Measurements from ENCODE around the gene SLC47A1. TPM values are rescaled to one million over a fixed set of nuclear protein-coding genes. Genes with fewer than 3 reads are reported as not detected.

Gene SLC47A1
- total and polyA plus RNA-seq, 2 donors (not counting 1 experiment from before 2014, with no cell fraction given): not detected

DNA sequence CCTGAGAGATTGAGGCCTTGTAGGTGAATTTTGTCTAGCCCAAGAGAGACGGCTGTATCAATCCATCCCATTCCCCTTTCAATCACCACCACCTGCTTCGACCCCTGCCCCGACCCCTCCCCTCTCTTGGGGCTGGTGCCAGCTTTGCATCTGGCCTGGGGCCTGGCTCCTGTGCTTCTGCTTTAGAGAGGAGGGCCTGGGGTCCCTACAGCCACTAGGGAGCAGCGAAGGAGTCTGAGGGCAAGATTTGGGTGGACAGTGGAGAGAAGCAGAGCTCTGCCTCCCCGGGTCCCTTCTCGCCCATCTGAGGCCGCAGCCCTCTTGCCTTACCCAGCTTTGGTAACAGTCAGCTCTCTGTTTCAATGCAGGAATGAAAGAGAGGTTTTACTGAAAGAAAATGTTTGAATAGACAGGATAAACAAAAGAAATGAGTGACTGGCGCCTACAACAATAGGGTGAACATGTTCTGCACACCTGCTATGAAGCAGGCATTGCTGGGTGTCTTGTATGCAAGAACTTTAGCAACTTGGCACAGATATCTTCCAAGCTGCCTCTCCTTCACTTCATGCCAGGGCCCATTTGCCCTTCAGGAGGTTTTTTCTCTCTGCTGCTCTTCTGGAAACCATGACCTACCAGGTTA is 57.4 kb downstream of the SLC47A1 start:
- TF ChIP-seq, protein P1, sequence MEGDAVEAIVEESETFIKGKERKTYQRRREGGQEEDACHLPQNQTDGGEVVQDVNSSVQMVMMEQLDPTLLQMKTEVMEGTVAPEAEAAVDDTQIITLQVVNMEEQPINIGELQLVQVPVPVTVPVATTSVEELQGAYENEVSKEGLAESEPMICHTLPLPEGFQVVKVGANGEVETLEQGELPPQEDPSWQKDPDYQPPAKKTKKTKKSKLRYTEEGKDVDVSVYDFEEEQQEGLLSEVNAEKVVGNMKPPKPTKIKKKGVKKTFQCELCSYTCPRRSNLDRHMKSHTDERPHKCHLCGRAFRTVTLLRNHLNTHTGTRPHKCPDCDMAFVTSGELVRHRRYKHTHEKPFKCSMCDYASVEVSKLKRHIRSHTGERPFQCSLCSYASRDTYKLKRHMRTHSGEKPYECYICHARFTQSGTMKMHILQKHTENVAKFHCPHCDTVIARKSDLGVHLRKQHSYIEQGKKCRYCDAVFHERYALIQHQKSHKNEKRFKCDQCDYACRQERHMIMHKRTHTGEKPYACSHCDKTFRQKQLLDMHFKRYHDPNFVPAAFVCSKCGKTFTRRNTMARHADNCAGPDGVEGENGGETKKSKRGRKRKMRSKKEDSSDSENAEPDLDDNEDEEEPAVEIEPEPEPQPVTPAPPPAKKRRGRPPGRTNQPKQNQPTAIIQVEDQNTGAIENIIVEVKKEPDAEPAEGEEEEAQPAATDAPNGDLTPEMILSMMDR (IDR thresholded peaks at IDR 0.05): no peak
- ChIA-PET CTCF (interaction anchor here (1.1 to 1.4 kb wide), 2 partner anchors 171 to 174 kb away, joined by 3 to 4 read pairs; no protein-coding TSS in a partner anchor), POLR2A (no interaction called here)
- Histone ChIP-seq H3K9me3 (ENCODE audit: control extremely low read depth in 1 of 3, control insufficient read depth in 2 of 3, insufficient read depth in 1 of 3, low read length in 2 of 3) (no peaks in the 10 kb centered on the region), H3K4me1 (ENCODE audit: control insufficient read depth in 2 of 2, insufficient read depth in 2 of 2, low read length in 2 of 2) (no peaks in the 10 kb centered on the region), H4K20me1 (ENCODE audit: control insufficient read depth, insufficient read depth, low read length, poor library complexity, severe bottlenecking) (no peaks in the 10 kb centered on the region), H2AFZ (ENCODE audit: insufficient read depth, low read depth, low read length, poor library complexity, severe bottlenecking) (no peak overlapping the region), H3K4me3 (ENCODE audit: control extremely low read depth in 1 of 5, extremely low read depth in 1 of 5, insufficient read depth in 1 of 5, low read depth in 2 of 5, low read length in 4 of 5) (no peak overlapping the region), H3K27ac (ENCODE audit: low read length in 2 of 2) (no peak overlapping the region), H3K9ac (ENCODE audit: low read length) (no peak overlapping the region), H3K36me3 (replicated peaks in 1 of 2; ENCODE audit: control extremely low read depth in 1 of 2, control insufficient read depth in 1 of 2, extremely low read depth in 1 of 2, insufficient read depth in 2 of 2, low read length in 1 of 2) (no peaks in the 10 kb centered on the region), H3K4me2 (replicated peaks; ENCODE audit: low read depth, low read length, poor library complexity, severe bottlenecking) (no peak overlapping the region), H3K79me2 (ENCODE audit: control insufficient read depth, insufficient read depth, low read length) (no peaks in the 10 kb centered on the region), H3K27me3 (replicated peaks in 1 of 4; ENCODE audit: control extremely low read depth in 1 of 4, control insufficient read depth in 3 of 4, insufficient read depth in 4 of 4, low read length in 3 of 4) (peaks cover 0 to 2% (median 1%) of the 10 kb centered on the region in 4 experiments)
- intact Hi-C loops (cut with micrococcal nuclease): no loop called here
- 81% methylated on average over 5 of the region's 8 CpGs for WGBS (ENCODE audit: insufficient coverage)
- Mint-ChIP-seq H3K9me3 (ENCODE audit: insufficient read depth) (no peaks in the 10 kb centered on the region), H3K27ac (no peak overlapping the region), H3K27me3 (peaks cover 14% of the 10 kb centered on the region), H3K4me3 (no peak overlapping the region), H3K4me1 (no peaks in the 10 kb centered on the region)
- DNase-seq: no peak
- no peak for ATAC-seq (ENCODE audit: low read depth)

DNA sequence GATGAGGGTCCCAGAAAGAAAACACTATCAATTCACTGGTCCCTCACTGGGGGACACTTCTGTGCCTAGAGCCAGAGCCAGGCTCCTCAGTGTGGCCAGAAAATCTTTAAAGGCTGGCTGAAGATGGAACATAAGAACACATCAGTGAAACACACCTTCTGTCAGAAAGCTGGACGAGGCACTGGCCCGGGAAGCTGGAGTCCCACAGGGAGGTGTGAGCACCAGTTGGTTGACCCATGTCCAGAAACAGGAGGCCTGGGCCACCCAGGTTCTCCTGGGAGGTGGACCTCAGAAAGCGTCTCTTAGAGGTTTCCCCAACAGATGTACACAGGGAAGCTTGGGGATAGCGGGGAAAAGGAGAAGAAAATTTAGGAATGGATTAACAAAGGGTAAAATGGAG is 58.7 kb downstream of the SLC47A1 start:
- TF ChIP-seq, protein P1 (IDR thresholded peaks at IDR 0.05): no peak
- no peak for TF ChIP-seq EZH2 (IDR thresholded peaks at IDR 0.05; ENCODE audit: borderline replicate concordance, insufficient read depth, low read depth, low read length, poor library complexity, severe bottlenecking)
- no peak for ATAC-seq (ENCODE audit: low read depth)
- H3K9me3 ChIP-seq (ENCODE audit: control extremely low read depth in 1 of 3, control insufficient read depth in 2 of 3, insufficient read depth in 1 of 3, low read length in 2 of 3): no peaks in the 10 kb centered on the region
- no peak overlapping the region for H3K27ac ChIP-seq (ENCODE audit: low read length in 2 of 2)
- peaks cover 0 to 8% (median 1%) of the 10 kb centered on the region in 4 experiments for H3K27me3 ChIP-seq (replicated peaks in 1 of 4; ENCODE audit: control extremely low read depth in 1 of 4, control insufficient read depth in 3 of 4, insufficient read depth in 4 of 4, low read length in 3 of 4)
- peaks cover 23% of the 10 kb centered on the region for H3K27me3 Mint-ChIP-seq
- no peaks in the 10 kb centered on the region for H3K4me1 ChIP-seq (ENCODE audit: control insufficient read depth in 2 of 2, insufficient read depth in 2 of 2, low read length in 2 of 2)
- H3K79me2 ChIP-seq (ENCODE audit: control insufficient read depth, insufficient read depth, low read length): no peaks in the 10 kb centered on the region
- CTCF ChIA-PET: no interaction called here
- no peaks in the 10 kb centered on the region for H4K20me1 ChIP-seq (ENCODE audit: control insufficient read depth, insufficient read depth, low read length, poor library complexity, severe bottlenecking)
- POLR2A ChIA-PET: no interaction called here
- no peaks in the 10 kb centered on the region for H3K9me3 Mint-ChIP-seq (ENCODE audit: insufficient read depth)
- H3K4me3 ChIP-seq (ENCODE audit: control extremely low read depth in 1 of 5, extremely low read depth in 1 of 5, insufficient read depth in 1 of 5, low read depth in 2 of 5, low read length in 4 of 5): no peak overlapping the region
- no peak overlapping the region for H3K9ac ChIP-seq (ENCODE audit: low read length)
- no peak overlapping the region for H2AFZ ChIP-seq (ENCODE audit: insufficient read depth, low read depth, low read length, poor library complexity, severe bottlenecking)
- intact Hi-C loops (cut with micrococcal nuclease): no loop called here
- DNase-seq: no peak
- H3K36me3 ChIP-seq (replicated peaks in 1 of 2; ENCODE audit: control extremely low read depth in 1 of 2, control insufficient read depth in 1 of 2, extremely low read depth in 1 of 2, insufficient read depth in 2 of 2, low read length in 1 of 2): no peaks in the 10 kb centered on the region
- no peak overlapping the region for H3K4me2 ChIP-seq (replicated peaks; ENCODE audit: low read depth, low read length, poor library complexity, severe bottlenecking)
- 98% methylated on average over 4 of the region's 4 CpGs for WGBS (ENCODE audit: insufficient coverage)
- no peak overlapping the region for H3K27ac Mint-ChIP-seq
- no peaks in the 10 kb centered on the region for H3K4me1 Mint-ChIP-seq
- no peak overlapping the region for H3K4me3 Mint-ChIP-seq
